NCI-H2196 (cell line): ENCODE measurements around the gene CD209.
"Not testable (repeated sequence)": the region's sequence is repeated elsewhere in the genome, so short reads cannot be mapped to it uniquely, and the experiment has no call there.

Experiments used
- DNase-seq: peaks from one replicate; lab custom pipeline; 2025; ENCODE audit not compliant: unreplicated experiment; lab: John Stamatoyannopoulos, UW

Gene CD209

GRCh38 chr19:7771072-7771471, 23.7 kb upstream of the CD209 start:
- no peak for DNase-seq

DNA sequence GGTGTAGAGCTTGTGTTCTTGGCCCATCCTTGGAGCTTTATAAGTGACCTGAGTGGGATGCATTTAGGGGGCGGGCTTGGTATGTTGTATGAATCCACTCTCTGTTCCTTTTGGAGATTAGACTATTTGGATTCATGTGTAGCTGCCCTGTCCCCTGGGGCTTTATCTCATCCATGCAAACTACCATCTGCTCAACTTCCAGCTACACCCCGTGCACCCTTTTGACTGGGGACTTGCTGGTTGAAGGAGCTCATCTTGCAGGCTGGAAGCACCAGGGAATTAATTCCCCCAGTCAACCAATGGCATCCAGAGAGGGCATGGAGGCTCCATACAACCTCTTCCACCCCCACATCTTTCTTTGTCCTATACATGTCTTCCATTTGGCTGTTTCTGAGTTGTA, 21.8 kb upstream of the CD209 start:
- DNase-seq = no peak

DNA sequence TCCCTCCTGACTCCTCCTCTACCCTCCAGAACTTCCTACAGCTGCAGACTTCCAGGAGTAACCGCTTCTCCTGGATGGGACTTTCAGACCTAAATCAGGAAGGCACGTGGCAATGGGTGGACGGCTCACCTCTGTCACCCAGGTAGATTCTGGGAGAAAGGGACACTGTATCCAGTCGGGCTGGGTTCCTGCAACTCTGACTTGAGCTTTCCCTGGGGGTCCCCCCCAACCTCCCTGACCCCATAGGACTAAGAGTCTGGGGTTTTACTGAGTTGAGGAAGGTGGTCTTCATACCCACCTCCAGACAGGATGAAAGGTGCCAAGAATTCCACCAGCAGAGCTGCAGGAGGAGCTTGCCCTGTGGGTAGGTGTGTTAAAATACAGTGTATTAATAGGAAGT, 20.2 kb upstream of the CD209 start:
- no peak for DNase-seq

DNA sequence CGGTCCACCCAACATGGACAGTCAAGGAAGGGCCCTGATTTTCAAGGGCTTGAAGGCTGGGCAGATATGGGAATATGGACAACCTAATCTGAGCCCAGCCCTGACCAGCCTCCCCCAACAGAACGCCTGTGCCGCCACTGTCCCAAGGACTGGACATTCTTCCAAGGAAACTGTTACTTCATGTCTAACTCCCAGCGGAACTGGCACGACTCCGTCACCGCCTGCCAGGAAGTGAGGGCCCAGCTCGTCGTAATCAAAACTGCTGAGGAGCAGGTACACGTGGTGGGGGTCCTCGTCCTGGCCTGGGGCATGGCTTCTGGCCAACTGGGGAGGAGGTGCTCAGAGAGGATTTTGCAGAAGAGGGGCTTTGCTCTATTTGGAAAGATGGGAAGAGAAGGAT, 19.2 kb upstream of the CD209 start:
- no peak for DNase-seq

- not testable (repeated sequence) for DNase-seq
These were observed 17.7 kb upstream of the CD209 start for GRCh38 chr19:7765043-7765442.

DNA sequence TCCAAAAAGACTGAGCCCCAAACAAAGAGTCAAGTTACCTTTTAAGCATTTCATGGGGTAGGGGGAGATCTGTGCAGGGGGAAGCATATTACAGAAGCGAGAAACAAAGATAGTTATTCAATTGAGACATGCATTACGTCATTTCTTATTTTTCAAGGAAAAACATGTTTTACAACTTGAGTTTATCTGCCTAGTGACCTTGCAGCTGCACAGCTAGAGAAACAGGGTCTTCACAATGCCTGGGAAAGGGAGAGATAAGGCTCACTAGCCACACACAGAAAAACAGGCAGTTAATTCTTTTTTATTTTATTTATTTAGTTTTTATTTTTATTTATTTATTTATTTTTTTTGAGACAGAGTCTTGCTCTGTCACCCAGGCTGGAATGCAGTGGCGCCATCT, 16.8 kb upstream of the CD209 start:
- not testable (repeated sequence) for DNase-seq

- DNase-seq = no peak
These were observed 16.4 kb upstream of the CD209 start for GRCh38 chr19:7763696-7764095.

DNA sequence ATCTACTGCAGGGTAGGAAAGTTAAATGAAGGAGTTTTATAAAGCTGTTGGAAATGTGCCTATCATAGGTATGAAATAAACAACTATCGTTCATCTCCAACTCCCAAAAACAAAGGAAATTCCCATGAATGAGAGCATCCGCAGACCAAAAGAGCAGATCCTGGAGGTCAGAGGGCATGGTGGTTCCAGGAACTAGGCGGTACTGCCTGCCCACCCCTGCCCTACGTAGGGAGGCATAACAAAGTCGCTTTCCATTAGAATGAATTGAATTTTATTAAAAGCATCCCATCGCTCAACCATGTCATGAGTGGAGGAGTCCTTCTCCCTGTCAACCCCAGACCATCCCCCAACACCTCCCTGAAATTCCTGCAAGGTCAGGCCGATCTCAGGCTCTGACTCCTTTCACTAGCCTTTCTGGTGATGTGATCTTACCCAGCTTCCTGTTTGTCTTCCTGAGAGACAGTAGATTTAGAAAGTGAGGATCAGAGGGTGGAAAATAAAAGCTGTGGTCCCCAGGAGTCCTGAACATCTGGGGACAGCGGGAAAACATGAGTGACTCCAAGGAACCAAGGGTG, 15.5 kb upstream of the CD209 start, which contains the start of gene CLEC4M:
CLEC4M (plus strand) TSS at position 525 of the 575 bp plus-strand sequence; CDS start at position 549, 24 bp downstream.
- no peak for DNase-seq

GRCh38 chr19:7759156-7759555, 11.8 kb upstream of the CD209 start:
- no peak for DNase-seq

GRCh38 chr19:7757358-7757757, 10.0 kb upstream of the CD209 start:
- no peak for DNase-seq

DNA sequence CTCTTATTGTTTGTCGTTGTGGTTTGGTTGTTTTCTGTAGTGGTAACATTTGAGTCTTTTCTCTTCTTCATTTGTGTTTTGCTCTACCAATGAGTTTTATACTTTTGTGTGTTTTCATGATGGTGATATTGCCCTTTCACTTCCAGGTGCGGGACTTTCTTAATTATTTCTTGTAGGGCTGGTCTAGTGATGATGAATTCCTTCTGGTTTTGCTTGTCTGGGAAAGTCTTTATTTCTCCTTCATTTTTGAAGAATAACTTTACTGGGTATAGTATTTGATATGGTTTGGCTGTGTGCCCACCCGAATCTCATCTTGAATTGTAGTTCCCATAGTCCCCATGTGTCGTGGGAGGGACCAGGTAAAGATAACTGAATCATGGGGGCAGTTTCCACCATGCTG, 8.9 kb upstream of the CD209 start:
- no peak for DNase-seq

DNA sequence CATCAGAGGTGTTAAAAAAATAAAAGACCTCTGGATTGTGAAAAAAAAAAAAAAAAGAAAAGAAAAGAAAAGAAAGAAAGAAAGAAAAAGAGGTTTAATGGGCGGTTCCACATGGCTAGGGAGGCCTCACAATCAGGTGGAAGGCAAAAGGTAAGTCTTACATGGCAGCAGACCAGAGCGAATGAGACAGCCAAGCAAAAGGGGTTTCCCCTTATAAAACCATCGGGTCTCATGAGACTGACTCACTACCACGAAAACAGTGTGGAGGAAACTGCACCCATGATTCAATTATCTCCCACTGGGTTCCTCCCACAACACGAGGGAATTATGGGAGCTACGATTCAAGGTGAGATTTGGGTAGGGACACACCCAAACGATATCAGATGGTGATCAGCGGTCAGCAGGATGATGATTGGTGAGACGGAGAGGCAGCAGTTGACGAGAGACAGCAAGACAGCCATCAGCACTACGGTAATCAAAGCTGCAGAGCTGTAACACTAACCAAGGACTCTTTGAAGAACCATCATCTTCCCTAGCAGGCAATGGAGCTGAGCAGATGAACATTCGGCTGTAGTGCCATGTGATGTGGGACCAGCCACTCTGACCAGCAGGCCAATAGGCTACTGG, 3.9 kb upstream of the CD209 start:
- DNase-seq = no peak

DNA sequence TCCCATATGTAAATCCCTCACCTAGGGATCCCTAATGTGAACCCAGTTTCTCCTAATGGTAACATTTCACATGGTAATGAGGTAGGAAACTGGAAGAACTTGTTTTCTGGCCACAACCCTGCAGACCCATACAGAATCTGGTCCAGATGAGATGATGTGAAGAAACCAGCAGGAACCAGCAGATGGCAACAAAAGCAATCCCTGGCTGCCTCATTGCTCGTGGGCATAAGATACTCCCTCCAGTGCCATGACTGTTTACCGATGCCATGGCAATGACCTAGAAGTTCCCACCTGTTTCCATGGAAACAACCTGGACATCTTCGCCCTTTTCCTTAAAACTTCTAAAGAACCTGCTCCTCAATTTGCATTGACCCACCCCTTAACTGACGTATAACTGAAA, 1.4 kb upstream of the CD209 start:
- DNase-seq = peak; percentile 67

- DNase-seq = no peak
These were observed 837 bp upstream of the CD209 start for GRCh38 chr19:7748171-7748570.

GRCh38 chr19:7746306-7746705, 1.0 kb downstream of the CD209 start:
- not testable (repeated sequence) for DNase-seq

DNA sequence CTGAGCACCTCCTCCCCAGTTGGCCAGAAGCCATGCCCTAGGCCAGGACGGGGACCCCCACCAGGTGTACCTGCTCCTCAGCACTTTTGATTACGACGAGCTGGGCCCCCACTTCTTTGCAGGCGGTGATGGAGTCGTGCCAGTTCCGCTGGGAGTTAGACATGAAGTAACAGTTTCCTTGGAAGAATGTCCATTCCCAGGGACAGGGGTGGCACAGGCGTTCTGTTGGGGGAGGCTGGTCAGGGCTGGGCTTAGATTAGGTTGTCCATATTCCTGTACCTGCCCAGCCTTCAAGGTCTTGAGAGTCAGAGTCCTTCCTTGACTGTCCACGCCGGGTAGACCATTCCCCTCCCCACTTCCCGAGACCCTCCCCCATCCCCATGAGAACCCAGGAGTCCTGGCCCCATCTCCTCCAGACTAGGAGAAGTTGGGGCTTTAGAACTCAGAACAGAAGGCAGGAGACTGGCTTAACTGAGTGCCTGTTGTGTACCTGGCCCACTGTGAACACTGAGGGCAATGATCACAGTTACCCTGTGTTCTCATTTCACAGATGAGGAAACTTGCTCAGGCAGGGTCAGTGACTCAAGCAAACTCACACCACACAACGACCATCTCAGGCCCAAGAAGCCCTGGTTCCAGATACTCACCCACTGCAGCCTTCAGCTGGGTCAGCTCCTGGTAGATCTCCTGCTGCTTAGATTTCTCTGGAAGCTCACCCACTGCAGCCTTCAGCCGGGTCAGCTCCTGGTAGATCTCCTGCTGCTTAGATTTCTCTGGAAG, 2.3 kb downstream of the CD209 start:
- no peak for DNase-seq

- DNase-seq = no peak
These were observed 3.0 kb downstream of the CD209 start for GRCh38 chr19:7744199-7744786.

GRCh38 chr19:7743425-7743841, 3.9 kb downstream of the CD209 start:
- no peak for DNase-seq

DNA sequence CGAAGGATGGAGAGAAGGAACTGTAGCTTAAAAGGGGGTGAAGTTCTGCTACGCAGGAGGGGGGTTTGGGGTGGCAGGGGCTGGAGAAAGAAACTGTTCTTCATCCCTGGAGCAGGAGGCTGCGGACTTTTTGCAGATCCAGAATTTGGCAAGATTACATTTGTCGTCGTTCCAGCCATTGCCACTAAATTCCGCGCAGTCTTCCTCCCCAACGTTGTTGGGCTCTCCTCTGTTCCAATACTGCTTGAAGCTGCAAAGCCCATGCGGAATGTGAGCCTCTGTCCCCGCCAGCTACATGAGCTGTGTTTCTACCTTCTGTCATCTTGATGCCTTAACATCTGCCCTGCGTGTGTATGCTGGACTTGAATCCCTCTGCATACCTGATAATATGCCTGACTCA, 4.3 kb downstream of the CD209 start:
- no peak for DNase-seq

GRCh38 chr19:7742575-7742974, 4.8 kb downstream of the CD209 start:
- no peak for DNase-seq

DNA sequence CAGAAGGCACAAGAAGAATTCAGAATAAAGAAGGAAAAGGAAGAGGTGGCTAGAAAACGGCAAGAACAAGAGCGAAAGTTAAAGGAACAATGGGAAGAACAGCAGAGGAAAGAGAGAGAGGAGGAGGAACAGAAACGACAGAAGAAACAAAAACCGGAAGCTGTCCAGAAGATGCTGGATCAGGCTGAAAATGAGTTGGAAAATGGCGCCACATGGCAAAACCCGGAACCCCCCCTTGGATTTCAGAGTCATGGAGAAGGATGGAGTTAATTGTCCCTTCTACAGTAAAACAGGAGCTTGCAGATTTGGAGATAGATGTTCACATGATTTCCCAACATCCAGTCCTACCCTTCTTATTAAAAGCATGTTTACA, 6.7 kb downstream of the CD209 start:
- DNase-seq = no peak
